ENCODE data around the gene CREB3L4.

DNA sequence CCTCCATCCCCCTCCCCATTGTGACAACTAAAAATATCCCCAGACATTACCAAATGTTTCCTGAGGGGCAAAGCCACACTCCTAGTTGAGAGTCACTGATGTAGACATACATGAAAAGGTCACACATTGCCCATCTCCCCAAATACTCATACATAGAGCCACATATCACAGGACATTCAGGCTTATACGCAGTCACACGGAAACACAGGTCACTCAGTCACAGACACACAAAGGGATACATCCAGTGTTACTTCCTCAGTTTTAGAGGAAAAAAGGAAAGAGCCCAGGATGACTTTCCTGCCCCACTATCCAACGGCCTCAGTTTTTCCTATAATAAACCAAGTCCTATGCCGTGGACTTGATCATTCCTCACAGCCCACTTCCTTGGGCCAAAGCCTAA, 6.3 kb upstream of the CREB3L4 start:
- TF ChIP-seq EZH2phosphoT487 (IDR thresholded peaks at IDR 0.05; ENCODE audit: insufficient read depth, low read depth) (no peak), EZH2 (IDR thresholded peaks at IDR 0.05; ENCODE audit: insufficient read depth, poor library complexity, severe bottlenecking) (no peak)

Measured in GM23248 (cell line).